IMR-90 (cell line): ENCODE data around the gene COQ8A. TPM values are rescaled to one million over a fixed set of nuclear protein-coding genes. Genes with fewer than 3 reads are reported as not detected.

Experiments used
- ATAC-seq: fragments of 200-7000 bp; cut with Tn5 transposase; 2 replicates; pipeline ENCODE4 v1.9.1; 2020; ENCODE audit warnings: low read depth, mild to moderate bottlenecking, moderate library complexity
- BruUV-seq: library from RNA; stranded (reverse); fragments of 400-500 nt; replicated peaks from 2 replicates; lab custom pipeline; 2021; lab: Mats Ljungman, UMichigan
- CTCF ChIA-PET: fragments of 300-600 bp; formaldehyde crosslinking; extraction: SDS; loops from one replicate; lab custom pipeline; 2021; ENCODE audit warnings: antibody characterized with exemption; lab: Yijun Ruan, JAX
- POLR2A ChIA-PET: fragments of 300-600 bp; sonication (Branson Sonifier 250); formaldehyde crosslinking; loops from one replicate; lab custom pipeline; 2022; ENCODE audit warnings: antibody characterized with exemption; ENCODE audit not compliant: unreplicated experiment; lab: Charles Lee
- DNase-seq: peaks from one replicate; pipeline ENCODE4 v3.0.0; 2013
- H2AFZ ChIP-seq: replicated peaks from 2 replicates; pipeline ENCODE3; 2013; ENCODE audit warnings: low read length, mild to moderate bottlenecking; ENCODE audit not compliant: poor library complexity
- H2AK5ac ChIP-seq: 2 replicates; pipeline ENCODE4 v1.6.1; 2013; ENCODE audit warnings: low read depth, low read length, inconsistent platforms
- H2AK9ac ChIP-seq: replicated peaks from 2 replicates; pipeline ENCODE3; 2013; ENCODE audit warnings: mild to moderate bottlenecking, low read depth, low read length, moderate library complexity; ENCODE audit not compliant: poor library complexity
- H2BK120ac ChIP-seq: 2 replicates; pipeline ENCODE4 v1.6.1; 2013; ENCODE audit warnings: low read depth, low read length, inconsistent platforms
- H2BK15ac ChIP-seq: 3 replicates; pipeline ENCODE4 v1.6.1; 2013; ENCODE audit warnings: low read depth, low read length, inconsistent platforms
- H2BK20ac ChIP-seq: 2 replicates; pipeline ENCODE4 v1.6.1; 2013; ENCODE audit warnings: low read depth, mild to moderate bottlenecking, inconsistent platforms, low read length, moderate library complexity
- H2BK5ac ChIP-seq: 2 replicates; pipeline ENCODE4 v1.6.1; 2013; ENCODE audit warnings: mild to moderate bottlenecking, low read depth, low read length, inconsistent platforms; ENCODE audit not compliant: poor library complexity, severe bottlenecking
- H3K14ac ChIP-seq: replicated peaks from 2 replicates; pipeline ENCODE4 v1.6.1; 2013; ENCODE audit warnings: low read depth, low read length, inconsistent platforms
- H3K18ac ChIP-seq: 2 replicates; pipeline ENCODE4 v1.6.1; 2013; ENCODE audit warnings: low read depth, low read length, control low read depth
- H3K23ac ChIP-seq: 2 replicates; pipeline ENCODE4 v1.6.1; 2013; ENCODE audit warnings: low read depth, low read length, inconsistent platforms
- H3K27ac ChIP-seq: 2 replicates; pipeline ENCODE4 v1.5.1; 2013; ENCODE audit warnings: mild to moderate bottlenecking, control low read depth, low read length; ENCODE audit not compliant: insufficient read depth
- H3K27me3 ChIP-seq: 2 replicates; pipeline ENCODE4 v1.6.1; 2013; ENCODE audit warnings: low read length; ENCODE audit not compliant: control insufficient read depth, insufficient read depth
- H3K36me3 ChIP-seq: 2 replicates; pipeline ENCODE4 v1.6.1; 2013; ENCODE audit warnings: low read length, mixed read lengths; ENCODE audit not compliant: control insufficient read depth, insufficient read depth
- H3K4ac ChIP-seq: 2 replicates; pipeline ENCODE4 v1.6.1; 2013; ENCODE audit warnings: low read depth, low read length, inconsistent platforms
- H3K4me1 ChIP-seq: 2 replicates; pipeline ENCODE4 v1.6.1; 2013; ENCODE audit warnings: low read length, mixed read lengths; ENCODE audit not compliant: control insufficient read depth, insufficient read depth
- H3K4me2 ChIP-seq: 2 replicates; pipeline ENCODE4 v1.6.1; 2013; ENCODE audit warnings: low read depth, mild to moderate bottlenecking, control low read depth, low read length, moderate library complexity
- H3K4me3 ChIP-seq: 2 replicates; pipeline ENCODE4 v1.5.1; 2013; ENCODE audit warnings: low read depth, mild to moderate bottlenecking, control low read depth, low read length, moderate library complexity; ENCODE audit not compliant: insufficient read depth
- H3K56ac ChIP-seq: 2 replicates; pipeline ENCODE4 v1.6.1; 2013; ENCODE audit warnings: low read length, inconsistent platforms; ENCODE audit not compliant: insufficient read depth; ENCODE audit errors: extremely low read depth
- H3K79me1 ChIP-seq, 2 experiments: 2 replicates each; pipeline ENCODE4 v1.6.1; 2013; ENCODE audit warnings: low read length in 2 of 2, inconsistent platforms in 1 of 2, low read depth in 1 of 2
- H3K9ac ChIP-seq: 2 replicates; pipeline ENCODE4 v1.6.1; 2013; ENCODE audit warnings: low read depth, low read length, control low read depth
- H3K9me1 ChIP-seq: 2 replicates; pipeline ENCODE4 v1.6.1; 2013; ENCODE audit warnings: low read length, inconsistent platforms; ENCODE audit not compliant: insufficient read depth
- H3K9me3 ChIP-seq: 2 replicates; pipeline ENCODE4 v1.6.1; 2013; ENCODE audit warnings: low read length; ENCODE audit not compliant: control insufficient read depth, insufficient read depth
- H4K20me1 ChIP-seq: 2 replicates; pipeline ENCODE4 v1.6.1; 2013; ENCODE audit warnings: low read length, inconsistent platforms; ENCODE audit not compliant: insufficient read depth
- H4K5ac ChIP-seq: 2 replicates; pipeline ENCODE4 v1.6.1; 2013; ENCODE audit warnings: mild to moderate bottlenecking, low read depth, low read length, control low read depth
- H4K8ac ChIP-seq, 2 experiments: 2 replicates each; pipeline ENCODE4 v1.6.1; 2013; ENCODE audit warnings: low read depth in 2 of 2, low read length in 2 of 2, control low read depth in 1 of 2, inconsistent platforms in 1 of 2
- H4K91ac ChIP-seq: 2 replicates; pipeline ENCODE4 v1.6.1; 2013; ENCODE audit warnings: low read depth, low read length, inconsistent platforms; ENCODE audit not compliant: insufficient read depth
- CEBPB ChIP-seq: IDR thresholded peaks from 2 replicates; pipeline ENCODE4 v1.6.1; 2012; ENCODE audit warnings: low read depth, low read length, improper control_type of control experiment
- CHD1 ChIP-seq: IDR thresholded peaks from 2 replicates; pipeline ENCODE4 v1.6.1; 2012; ENCODE audit warnings: low read depth, low read length, improper control_type of control experiment
- ELK1 ChIP-seq: fragments of 150-350 bp; IDR thresholded peaks from 2 replicates; pipeline ENCODE4 v1.6.1; 2016; ENCODE audit warnings: low read depth, mild to moderate bottlenecking, low read length, moderate library complexity, borderline replicate concordance
- FOS ChIP-seq: fragments of 150-350 bp; IDR thresholded peaks from 2 replicates; pipeline ENCODE4 v1.6.1; 2016; ENCODE audit warnings: low read depth, low read length
- MAFK ChIP-seq: IDR thresholded peaks from 2 replicates; pipeline ENCODE4 v1.6.1; 2012; ENCODE audit warnings: low read depth, low read length, improper control_type of control experiment
- MAZ ChIP-seq: IDR thresholded peaks from 2 replicates; pipeline ENCODE4 v1.6.1; 2012; ENCODE audit warnings: low read depth, mild to moderate bottlenecking, low read length, improper control_type of control experiment, moderate library complexity, borderline replicate concordance
- MXI1 ChIP-seq: IDR thresholded peaks from 2 replicates; pipeline ENCODE4 v1.6.1; 2012; ENCODE audit warnings: low read depth, mild to moderate bottlenecking, low read length, moderate library complexity, borderline replicate concordance
- NFE2L2 ChIP-seq: fragments of 150-350 bp; IDR thresholded peaks from 2 replicates; pipeline ENCODE4 v1.6.1; 2016; ENCODE audit warnings: low read depth, mild to moderate bottlenecking, low read length
- POLR2A ChIP-seq: IDR thresholded peaks from 2 replicates; pipeline ENCODE4 v1.6.1; 2012; ENCODE audit warnings: mild to moderate bottlenecking, low read depth, low read length
- RCOR1 ChIP-seq: IDR thresholded peaks from 2 replicates; pipeline ENCODE4 v1.6.1; 2012; ENCODE audit warnings: mild to moderate bottlenecking, low read length, improper control_type of control experiment; ENCODE audit not compliant: insufficient replicate concordance
- WGBS, 2 experiments: methylation state at CpG; one replicate each; pipeline versions ENCODE4 v1.1.5 to v1.1.7; 2013; ENCODE audit warnings: missing lambda C conversion rate in 2 of 2; ENCODE audit not compliant: insufficient read length in 1 of 2; ENCODE audit errors: extremely low coverage in 2 of 2; 5-methylcytosine and 5-hydroxymethylcytosine counted together
- dilution Hi-C: fragments of 300-500 bp; cut with HindIII; formaldehyde crosslinking; loops from one replicate; pipeline ENCODE4 v1.14.3; 2018; ENCODE audit warnings: low sequenced_read_pairs; ENCODE audit not compliant: unreplicated experiment
- in situ Hi-C: fragments of 300-500 bp; cut with MboI; formaldehyde crosslinking; loops from 3 replicates; pipeline ENCODE4 v1.14.3; 2019; ENCODE audit warnings: low sequenced_read_pairs, inconsistent platforms, mixed read lengths
- intact Hi-C: fragments of 100-400 bp; cut with micrococcal nuclease; formaldehyde crosslinking; loops from 2 replicates; pipeline ENCODE4 v1.10.0; 2022
- polyA plus RNA-seq, 3 experiments: library from polyadenylated mRNA; depleted of rRNA; stranded (reverse); fragments of >200 nt; gene quantifications; 2 replicates each; pipeline ENCODE4 v1.2.3, GENCODE V29; 2012; ENCODE audit warnings: low replicate concordance in 1 of 3
- total RNA-seq: library from RNA; depleted of rRNA; stranded (reverse); fragments of >200 nt; gene quantifications from 2 replicates; pipeline ENCODE4 v1.2.3, GENCODE V29; 2012

Gene COQ8A
- total and polyA plus RNA-seq, 2 of the 4 experiments (the other 2 are of a cell fraction), result 3.8 to 6.1 TPM

DNA sequence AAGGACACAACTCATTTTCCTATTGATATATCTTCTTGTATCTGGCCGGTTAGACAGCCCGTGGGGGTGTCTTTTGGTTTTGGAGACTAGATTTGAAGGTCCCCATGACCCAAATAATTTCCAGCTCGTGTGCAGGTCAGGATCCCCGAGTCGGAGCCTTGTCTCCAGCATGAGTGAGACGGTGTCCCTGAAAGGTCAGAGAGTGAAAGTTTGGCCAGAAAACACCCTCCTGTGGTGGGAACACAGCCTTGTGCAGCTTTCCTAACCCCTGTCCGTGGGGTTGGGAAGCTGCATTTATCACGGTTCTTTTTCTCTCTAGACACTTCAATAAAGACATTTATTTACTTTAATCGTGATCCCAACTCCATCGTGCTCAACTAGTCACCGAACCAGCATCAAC, 17.6 kb downstream of the COQ8A start (continued):
- TF ChIP-seq FOS, result no peak
- no peak for TF ChIP-seq NFE2L2
- TF ChIP-seq MXI1, result no peak

DNA sequence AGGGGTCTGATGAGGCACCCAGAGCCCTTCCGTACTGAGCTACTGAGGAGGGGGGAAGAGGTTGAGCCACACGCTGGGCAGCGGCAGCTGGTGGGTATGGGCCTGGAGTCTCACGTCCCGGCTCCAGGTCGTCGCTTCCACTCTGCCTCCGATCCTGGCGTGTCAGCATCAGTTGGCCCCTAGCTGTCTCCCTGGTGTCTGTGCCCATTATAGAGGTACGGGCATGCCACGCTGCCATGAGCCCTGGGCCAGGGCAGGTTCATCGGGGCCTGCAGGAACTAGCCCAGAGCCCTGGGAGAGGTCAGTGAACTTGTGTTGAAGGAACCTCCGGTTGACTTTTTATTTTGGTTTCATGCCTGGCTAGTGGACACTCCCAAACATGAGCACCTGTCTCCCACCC, 18.2 kb downstream of the COQ8A start:
- ChIA-PET POLR2A (no interaction called here), CTCF (no interaction called here)
- intact Hi-C loops, result no loop called here
- Histone ChIP-seq H3K9ac (no peak overlapping the region), H3K18ac (no peak overlapping the region), H2BK15ac (no peak overlapping the region), H2BK120ac (no peak overlapping the region), H3K4me2 (no peak overlapping the region), H3K4ac (no peak overlapping the region), H2AFZ (no peak overlapping the region), H3K9me3 (peaks cover 1% of the 10 kb centered on the region; the same call in 1 of the 2 replicates), H2AK9ac (no peak overlapping the region), H3K36me3 (no peaks in the 10 kb centered on the region), H4K20me1 (0 out of 2 replicates have a peak, but pooled peaks cover 3% of the 10 kb centered on the region), H3K4me3 (no peak overlapping the region), H3K23ac (no peak overlapping the region), H4K5ac (no peak overlapping the region), H3K27me3 (no peaks in the 10 kb centered on the region), H3K9me1 (no peaks in the 10 kb centered on the region), H2BK20ac (no peak overlapping the region), H3K14ac (no peak overlapping the region), H4K91ac (no peak overlapping the region), H3K79me1 (no peaks in the 10 kb centered on the region), H3K56ac (no peak overlapping the region), H4K8ac (no peak overlapping the region), H2AK5ac (no peak overlapping the region), H2BK5ac (no peak overlapping the region), H3K27ac (no peak overlapping the region), H3K4me1 (no peaks in the 10 kb centered on the region)
- ATAC-seq (no peak), DNase-seq (no peak)
- in situ Hi-C loops, result no loop called here
- TF ChIP-seq MAZ (no peak), MXI1 (no peak), RCOR1 (no peak), CHD1 (no peak), MAFK (no peak), NFE2L2 (no peak), ELK1 (no peak), CEBPB (no peak), POLR2A (no peak)
- dilution Hi-C loops, result no loop called here
- BruUV-seq, result no TSS peak
- 100% methylated on average over 2 of the region's 13 CpGs; no CpG with 5 or more reads in 1 of the 2 experiments for WGBS, 2 experiments
